ENCODE measurements around the gene FSTL5.

Gene FSTL5

GRCh38 chr4:161702287-161702686, 461.5 kb downstream of the FSTL5 start:
- DNase-seq: no peak

DNA sequence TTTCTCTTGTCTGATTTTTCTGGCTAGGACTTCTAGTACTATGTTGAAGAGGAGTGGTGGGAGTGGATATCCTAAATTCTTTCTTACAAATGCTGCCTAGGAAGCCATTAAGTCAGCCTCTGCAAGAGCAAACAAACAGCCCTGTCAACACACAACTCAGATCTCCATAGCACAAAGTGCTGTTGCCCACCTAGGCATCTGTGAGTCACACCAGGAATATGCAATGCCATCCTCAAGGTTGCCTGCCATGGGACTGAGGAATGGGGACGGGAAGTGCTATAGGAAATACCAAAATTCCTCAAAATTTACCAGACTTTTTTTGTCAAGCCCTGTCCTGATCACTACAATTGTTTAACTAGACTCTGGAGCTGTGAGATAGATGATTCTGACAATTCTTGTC, 466.9 kb downstream of the FSTL5 start:
- DNase-seq: no peak

- no peak for DNase-seq
Observed at GRCh38 chr4:161680146-161680545, 483.7 kb downstream of the FSTL5 start.

GRCh38 chr4:161664740-161665139, 499.1 kb downstream of the FSTL5 start:
- no peak for DNase-seq

- DNase-seq: no peak
Observed at GRCh38 chr4:161663844-161664243, 500.0 kb downstream of the FSTL5 start.

- DNase-seq: no peak
Observed at GRCh38 chr4:161658676-161659075, 505.1 kb downstream of the FSTL5 start.

GRCh38 chr4:161657616-161658015, 506.2 kb downstream of the FSTL5 start:
- no peak for DNase-seq

GRCh38 chr4:161656594-161656993, 507.2 kb downstream of the FSTL5 start:
- DNase-seq: no peak

- no peak for DNase-seq
Observed at GRCh38 chr4:161655148-161655547, 508.7 kb downstream of the FSTL5 start.

- no peak for DNase-seq
Observed at GRCh38 chr4:161653697-161654096, 510.1 kb downstream of the FSTL5 start.

DNA sequence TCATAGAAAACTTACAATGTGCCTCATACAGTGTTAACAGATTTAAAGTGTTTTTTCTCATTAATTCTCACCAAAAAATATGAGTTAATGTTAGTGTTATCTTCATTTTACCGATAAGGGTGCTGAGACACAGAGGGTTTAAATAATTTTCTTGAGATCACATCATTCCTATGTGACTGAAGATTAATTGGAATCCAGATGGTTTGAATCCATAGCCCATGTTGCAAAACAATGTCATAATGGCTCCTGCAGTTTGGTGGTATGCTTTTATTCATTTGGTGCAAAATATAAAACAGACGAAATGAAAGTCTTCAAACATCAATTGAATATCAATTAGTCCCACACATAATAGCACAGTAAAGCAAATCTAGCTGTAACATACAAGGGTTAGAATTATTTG, 512.2 kb downstream of the FSTL5 start:
- DNase-seq: no peak

- DNase-seq: no peak
Observed at GRCh38 chr4:161650812-161651211, 513.0 kb downstream of the FSTL5 start.

DNA sequence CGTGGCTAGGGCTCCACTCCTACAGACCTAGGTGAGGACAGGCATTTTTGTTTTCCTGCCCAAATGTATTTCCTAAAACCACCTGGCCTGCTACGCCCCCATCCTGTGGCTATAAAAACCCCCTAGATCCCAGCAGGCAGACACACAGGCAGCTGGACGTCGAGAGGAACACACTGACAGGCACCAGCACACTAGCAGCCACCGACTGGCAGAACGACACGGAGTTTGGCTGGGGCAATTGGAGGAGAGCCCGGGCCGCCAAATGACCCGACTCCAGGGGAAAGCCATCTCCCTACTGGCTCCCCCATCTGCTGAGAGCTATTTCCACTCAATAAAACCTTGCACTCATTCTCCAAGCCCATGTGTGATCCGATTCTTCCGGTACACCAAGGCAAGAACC, 516.0 kb downstream of the FSTL5 start:
- no peak for DNase-seq

DNA sequence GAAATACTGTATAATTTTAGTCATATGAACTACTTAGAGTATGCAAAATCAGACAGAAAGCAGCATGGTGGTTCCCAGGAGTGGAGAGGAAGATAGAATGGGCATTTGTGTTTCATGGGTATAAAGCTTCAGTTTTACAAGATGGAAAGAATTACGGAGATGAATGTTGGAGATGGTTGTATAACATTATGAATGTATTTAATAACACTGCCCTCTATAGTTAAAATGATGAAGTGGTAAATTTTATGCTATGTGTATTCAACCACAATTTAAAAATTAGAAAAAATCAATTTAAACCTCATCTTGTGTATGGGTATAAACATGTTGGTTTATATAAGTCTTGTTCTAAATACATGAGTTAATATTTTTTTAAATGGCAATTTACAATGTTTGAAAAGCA, 521.1 kb downstream of the FSTL5 start:
- DNase-seq: no peak

DNA sequence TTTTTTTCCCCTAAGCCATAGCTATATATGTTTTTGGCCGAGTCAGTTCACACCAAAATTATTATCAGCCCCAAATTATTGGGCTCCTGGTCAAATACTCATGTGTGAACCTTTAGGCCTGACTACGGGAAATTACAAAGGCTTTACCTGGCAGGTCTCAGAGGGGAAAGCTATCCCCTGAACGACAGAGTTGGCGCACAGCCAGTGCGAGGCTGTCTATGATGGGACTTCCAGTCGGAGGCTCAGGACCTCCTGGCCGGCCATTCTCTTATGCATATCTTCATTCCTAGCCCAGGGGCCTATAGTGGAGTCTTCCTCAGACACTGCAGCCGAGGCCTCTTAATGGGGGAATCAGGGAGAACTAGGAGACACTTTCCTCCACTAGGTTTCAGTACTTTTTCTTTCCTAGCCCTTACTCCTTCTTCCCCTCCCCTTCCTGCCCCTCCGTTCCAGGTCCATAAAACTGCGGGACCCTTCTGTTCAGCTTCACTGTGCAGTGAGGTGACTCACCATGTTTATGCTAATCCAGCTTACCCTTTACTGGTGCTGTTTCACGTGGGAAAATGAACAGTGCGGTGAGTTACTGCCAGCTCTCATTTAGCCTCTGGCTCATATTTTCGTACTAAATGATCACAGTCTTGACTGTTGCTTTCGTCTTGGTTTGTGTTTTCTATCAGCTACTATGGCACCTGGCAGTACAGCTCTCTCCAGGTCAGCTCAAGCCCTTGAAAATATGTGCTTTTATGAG, 533.9 kb downstream of the FSTL5 start:
- DNase-seq: no peak

GRCh38 chr4:161604516-161605300, 559.1 kb downstream of the FSTL5 start:
- DNase-seq: no peak

GRCh38 chr4:161601011-161601410, 562.8 kb downstream of the FSTL5 start:
- DNase-seq: no peak

- no peak for DNase-seq
Observed at GRCh38 chr4:161595230-161595771, 568.5 kb downstream of the FSTL5 start.

DNA sequence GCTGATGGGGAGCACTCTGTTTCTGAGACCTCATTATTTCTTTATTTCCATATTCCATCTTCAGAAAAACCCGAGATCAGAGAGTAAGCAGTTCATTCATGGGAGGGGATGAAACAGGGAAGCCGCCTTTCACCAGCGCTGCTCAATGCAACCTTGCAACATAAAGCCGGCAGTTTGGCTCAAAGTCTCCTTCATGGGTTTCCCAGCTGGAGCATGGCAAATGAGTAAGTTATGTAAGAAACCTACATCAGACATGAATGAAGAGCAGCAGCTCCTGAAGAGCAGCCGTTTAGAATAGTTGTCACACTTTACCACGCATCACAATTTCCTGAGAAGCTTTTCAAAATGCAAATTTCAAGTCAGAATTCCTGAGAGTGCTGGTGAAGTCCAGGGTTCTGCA, 578.8 kb downstream of the FSTL5 start:
- no peak for DNase-seq

DNA sequence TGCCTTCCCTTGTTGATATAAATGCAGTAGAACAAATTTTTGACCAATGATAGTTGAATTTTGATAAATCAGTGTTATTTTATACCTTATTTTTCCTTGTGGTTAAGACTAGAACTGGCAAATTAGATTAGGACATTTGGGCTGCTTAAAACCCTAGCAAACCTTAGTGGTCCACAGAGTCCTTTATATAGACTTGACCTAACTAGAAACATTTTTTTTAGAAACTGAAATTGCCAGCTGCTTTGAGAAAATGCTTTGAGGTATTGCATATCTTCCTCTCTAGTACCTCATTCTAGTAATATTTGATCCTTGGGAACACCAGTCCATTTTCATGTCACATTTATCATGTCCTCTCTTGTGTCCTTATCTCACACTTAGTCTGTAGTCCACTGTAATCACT, 580.3 kb downstream of the FSTL5 start:
- no peak for DNase-seq

GRCh38 chr4:161581262-161582230, 582.3 kb downstream of the FSTL5 start:
- no peak for DNase-seq

GRCh38 chr4:161577579-161578301, 586.1 kb downstream of the FSTL5 start:
- no peak for DNase-seq

Data from activated CD4-positive, alpha-beta T cell treated with anti-CD3 and anti-CD28 coated beads, Interleukin-2, amount 50 U/mL, for 16 hours (primary cell).